ENCODE results near the gene REV3L. TPM values are rescaled to one million over a fixed set of nuclear protein-coding genes. Genes with fewer than 3 reads are reported as not detected.

Gene REV3L
- total and polyA plus RNA-seq, 2 of the 13 experiments (the other 11 are each of a cell fraction or from before 2014, with no cell fraction given): 12.8 to 31.3 TPM

DNA sequence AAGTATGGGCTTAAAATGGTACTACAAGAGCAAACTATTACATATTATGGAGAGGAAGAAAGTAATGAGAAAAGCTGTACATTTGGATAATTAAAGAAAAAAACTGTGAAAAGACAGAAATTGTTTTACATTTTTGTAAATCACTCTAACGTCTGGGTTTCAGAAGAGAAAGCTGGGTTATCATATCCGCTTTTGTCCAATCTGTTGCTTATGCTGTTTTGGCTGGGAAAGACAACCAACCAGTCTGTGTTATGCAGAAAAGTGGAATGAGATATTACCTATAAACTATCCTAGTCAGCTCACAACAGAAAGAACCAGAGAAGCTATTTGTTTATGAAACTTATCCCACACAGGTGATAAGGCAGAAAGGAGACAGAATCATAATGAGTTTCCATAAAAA, 32.4 kb downstream of the REV3L start (continued):
- TF ChIP-seq, protein P1, sequence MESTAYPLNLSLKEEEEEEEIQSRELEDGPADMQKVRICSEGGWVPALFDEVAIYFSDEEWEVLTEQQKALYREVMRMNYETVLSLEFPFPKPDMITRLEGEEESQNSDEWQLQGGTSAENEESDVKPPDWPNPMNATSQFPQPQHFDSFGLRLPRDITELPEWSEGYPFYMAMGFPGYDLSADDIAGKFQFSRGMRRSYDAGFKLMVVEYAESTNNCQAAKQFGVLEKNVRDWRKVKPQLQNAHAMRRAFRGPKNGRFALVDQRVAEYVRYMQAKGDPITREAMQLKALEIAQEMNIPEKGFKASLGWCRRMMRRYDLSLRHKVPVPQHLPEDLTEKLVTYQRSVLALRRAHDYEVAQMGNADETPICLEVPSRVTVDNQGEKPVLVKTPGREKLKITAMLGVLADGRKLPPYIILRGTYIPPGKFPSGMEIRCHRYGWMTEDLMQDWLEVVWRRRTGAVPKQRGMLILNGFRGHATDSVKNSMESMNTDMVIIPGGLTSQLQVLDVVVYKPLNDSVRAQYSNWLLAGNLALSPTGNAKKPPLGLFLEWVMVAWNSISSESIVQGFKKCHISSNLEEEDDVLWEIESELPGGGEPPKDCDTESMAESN (CRISPR knock-in tag; conservative IDR thresholded peaks at IDR 0.05): no peak
- no peak for TF ChIP-seq BCL6 (CRISPR knock-in tag; IDR thresholded peaks at IDR 0.05)
- no peak for TF ChIP-seq ZFY (CRISPR knock-in tag; IDR thresholded peaks at IDR 0.05)

DNA sequence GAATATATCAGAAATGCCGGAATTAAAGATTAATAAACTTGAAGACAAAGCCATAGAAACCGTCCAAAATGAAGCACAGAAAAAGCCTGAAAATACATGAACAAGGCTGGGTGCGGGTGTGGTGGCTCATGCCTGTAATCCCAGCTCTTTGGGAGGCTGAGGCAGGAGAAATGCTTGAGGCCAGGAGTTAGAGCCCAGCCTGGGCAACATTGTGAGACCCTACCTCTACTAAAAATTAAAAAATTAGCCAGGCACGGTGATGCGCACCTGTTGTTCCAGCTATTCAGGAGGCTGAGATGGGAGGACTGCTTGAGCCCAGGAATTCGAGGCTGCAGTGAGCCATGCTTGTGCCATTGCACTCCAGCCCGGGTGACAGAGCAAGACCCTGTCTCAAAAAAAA, 32.9 kb downstream of the REV3L start:
- peaks cover 0 to 1% of the 10 kb centered on the region in 2 experiments; a peak in 2 of 5 replicates for H3K36me3 ChIP-seq (replicated peaks in 1 of 2; ENCODE audit: control insufficient read depth in 1 of 2, insufficient read depth in 2 of 2, low read length in 2 of 2)
- in situ Hi-C loops (cut with HindIII; ENCODE audit: extremely low pct_ligation_motif_present, low pct_unique_long_range_greater_than_20kb): no loop called here
- no TSS peak for BruUV-seq (replicated peaks)

DNA sequence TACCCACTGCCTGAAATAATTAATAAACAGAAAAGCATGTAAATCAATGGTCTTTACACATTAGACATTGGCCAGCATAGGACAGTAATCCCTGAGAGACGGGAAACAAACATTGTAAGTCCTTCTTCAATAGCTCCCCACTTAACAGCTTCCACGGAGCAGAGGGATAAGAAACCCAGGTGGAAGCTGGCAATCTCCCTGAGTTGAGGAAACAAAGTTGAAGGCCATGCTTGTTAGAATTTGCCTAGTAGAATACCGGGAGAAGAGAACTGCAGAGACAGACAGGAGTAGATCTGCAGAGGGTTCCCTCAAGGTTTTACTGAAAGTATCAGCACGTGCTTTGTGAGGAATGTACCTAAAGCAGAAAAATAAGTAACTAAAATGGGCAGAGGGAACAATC, 33.9 kb downstream of the REV3L start:
- no TSS peak for BruUV-seq (replicated peaks)
- no peak overlapping the region for H3K27ac ChIP-seq (ENCODE audit: extremely low read length, insufficient read depth, low read length)
- CTCF ChIA-PET (ENCODE audit: low intra/inter-chr PET ratio, low total read pairs): no interaction called here
- FAIRE-seq (no peak), DNase-seq (ENCODE audit: low spot score) (no peak), ATAC-seq (no peak; the same call in 2 of the 3 replicates)
- no peaks in the 10 kb centered on the region for H4K20me1 ChIP-seq (ENCODE audit: insufficient read depth, low read length)
- no peaks in the 10 kb centered on the region for H3K9me3 ChIP-seq (ENCODE audit: low read length)
- WGBS (ENCODE audit: low lambda C conversion rate): 89% methylated on average over 4 of the region's 4 CpGs
- POLR2A ChIA-PET: no interaction called here
- no peak overlapping the region for H3K9ac ChIP-seq (ENCODE audit: insufficient read depth, low read depth, low read length)
- no peak overlapping the region for H2AFZ ChIP-seq (ENCODE audit: low read length)
- intact Hi-C loops (cut with micrococcal nuclease; ENCODE audit: unreplicated experiment): no loop called here
- no peak overlapping the region for H3K4me3 ChIP-seq (replicated peaks in 1 of 3; ENCODE audit: insufficient read depth in 1 of 3, low read depth in 2 of 3, low read length in 3 of 3)
- no peaks in the 10 kb centered on the region for H3K4me1 ChIP-seq (ENCODE audit: insufficient read depth, low read length)
- no peak overlapping the region for H3K4me2 ChIP-seq (ENCODE audit: low read depth, low read length)
- no peaks in the 10 kb centered on the region for H3K27me3 ChIP-seq (ENCODE audit: control insufficient read depth in 1 of 2, insufficient read depth in 2 of 2, low read length in 2 of 2)
- peaks cover 83% of the 10 kb centered on the region for H3K79me2 ChIP-seq (ENCODE audit: insufficient read depth, low read length)
- H3K36me3 ChIP-seq (replicated peaks in 1 of 2; ENCODE audit: control insufficient read depth in 1 of 2, insufficient read depth in 2 of 2, low read length in 2 of 2): no peaks in the 10 kb centered on the region
- in situ Hi-C loops (cut with HindIII; ENCODE audit: extremely low pct_ligation_motif_present, low pct_unique_long_range_greater_than_20kb): no loop called here
- no peak for TF ChIP-seq CBX2 (IDR thresholded peaks at IDR 0.05; ENCODE audit: low read depth, low read length)
- no peak for TF ChIP-seq CBX2 (CRISPR knock-in tag; IDR thresholded peaks at IDR 0.05; ENCODE audit: low read depth)
- TF ChIP-seq, protein P2, sequence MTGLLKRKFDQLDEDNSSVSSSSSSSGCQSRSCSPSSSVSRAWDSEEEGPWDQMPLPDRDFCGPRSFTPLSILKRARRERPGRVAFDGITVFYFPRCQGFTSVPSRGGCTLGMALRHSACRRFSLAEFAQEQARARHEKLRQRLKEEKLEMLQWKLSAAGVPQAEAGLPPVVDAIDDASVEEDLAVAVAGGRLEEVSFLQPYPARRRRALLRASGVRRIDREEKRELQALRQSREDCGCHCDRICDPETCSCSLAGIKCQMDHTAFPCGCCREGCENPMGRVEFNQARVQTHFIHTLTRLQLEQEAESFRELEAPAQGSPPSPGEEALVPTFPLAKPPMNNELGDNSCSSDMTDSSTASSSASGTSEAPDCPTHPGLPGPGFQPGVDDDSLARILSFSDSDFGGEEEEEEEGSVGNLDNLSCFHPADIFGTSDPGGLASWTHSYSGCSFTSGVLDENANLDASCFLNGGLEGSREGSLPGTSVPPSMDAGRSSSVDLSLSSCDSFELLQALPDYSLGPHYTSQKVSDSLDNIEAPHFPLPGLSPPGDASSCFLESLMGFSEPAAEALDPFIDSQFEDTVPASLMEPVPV (CRISPR knock-in tag; IDR thresholded peaks at IDR 0.05): no peak
- TF ChIP-seq ZMYM4 (CRISPR knock-in tag; IDR thresholded peaks at IDR 0.05): no peak
- TF ChIP-seq, protein P3, sequence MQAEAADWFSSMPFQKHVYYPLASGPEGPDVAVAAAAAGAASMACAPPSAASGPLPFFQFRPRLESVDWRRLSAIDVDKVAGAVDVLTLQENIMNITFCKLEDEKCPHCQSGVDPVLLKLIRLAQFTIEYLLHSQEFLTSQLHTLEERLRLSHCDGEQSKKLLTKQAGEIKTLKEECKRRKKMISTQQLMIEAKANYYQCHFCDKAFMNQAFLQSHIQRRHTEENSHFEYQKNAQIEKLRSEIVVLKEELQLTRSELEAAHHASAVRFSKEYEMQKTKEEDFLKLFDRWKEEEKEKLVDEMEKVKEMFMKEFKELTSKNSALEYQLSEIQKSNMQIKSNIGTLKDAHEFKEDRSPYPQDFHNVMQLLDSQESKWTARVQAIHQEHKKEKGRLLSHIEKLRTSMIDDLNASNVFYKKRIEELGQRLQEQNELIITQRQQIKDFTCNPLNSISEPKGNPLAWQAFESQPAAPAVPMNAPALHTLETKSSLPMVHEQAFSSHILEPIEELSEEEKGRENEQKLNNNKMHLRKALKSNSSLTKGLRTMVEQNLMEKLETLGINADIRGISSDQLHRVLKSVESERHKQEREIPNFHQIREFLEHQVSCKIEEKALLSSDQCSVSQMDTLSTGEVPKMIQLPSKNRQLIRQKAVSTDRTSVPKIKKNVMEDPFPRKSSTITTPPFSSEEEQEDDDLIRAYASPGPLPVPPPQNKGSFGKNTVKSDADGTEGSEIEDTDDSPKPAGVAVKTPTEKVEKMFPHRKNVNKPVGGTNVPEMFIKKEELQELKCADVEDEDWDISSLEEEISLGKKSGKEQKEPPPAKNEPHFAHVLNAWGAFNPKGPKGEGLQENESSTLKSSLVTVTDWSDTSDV (CRISPR knock-in tag; IDR thresholded peaks at IDR 0.05): no peak
- TF ChIP-seq SAFB2 (CRISPR knock-in tag; IDR thresholded peaks at IDR 0.05; ENCODE audit: borderline replicate concordance, low read depth): no peak

More for the DNA sequence above, 32.9 kb downstream of the REV3L start:
- H3K27me3 ChIP-seq (ENCODE audit: control insufficient read depth in 1 of 2, insufficient read depth in 2 of 2, low read length in 2 of 2): no peaks in the 10 kb centered on the region
- 0 out of 2 replicates have a peak, but pooled peaks cover 4% of the 10 kb centered on the region for H3K4me1 ChIP-seq (ENCODE audit: insufficient read depth, low read length)
- 95% methylated on average over 7 of the region's 7 CpGs for WGBS (ENCODE audit: low lambda C conversion rate)
- H2AFZ ChIP-seq (ENCODE audit: low read length): no peak overlapping the region
- 0 out of 2 replicates have a peak, but pooled peaks have one; percentile 27 for TF ChIP-seq ZNF121 (CRISPR knock-in tag; IDR thresholded peaks at IDR 0.05)
- no peak for TF ChIP-seq ZNF264 (CRISPR knock-in tag; IDR thresholded peaks at IDR 0.05)
- intact Hi-C loops (cut with micrococcal nuclease; ENCODE audit: unreplicated experiment): no loop called here
- H3K9me3 ChIP-seq (ENCODE audit: low read length): no peaks in the 10 kb centered on the region
- H3K4me3 ChIP-seq (replicated peaks in 1 of 3; ENCODE audit: insufficient read depth in 1 of 3, low read depth in 2 of 3, low read length in 3 of 3): no peak overlapping the region
- no peaks in the 10 kb centered on the region for H4K20me1 ChIP-seq (ENCODE audit: insufficient read depth, low read length)
- no peak for DNase-seq (ENCODE audit: low spot score)
- H3K9ac ChIP-seq (ENCODE audit: insufficient read depth, low read depth, low read length): no peak overlapping the region
- peaks cover 80% of the 10 kb centered on the region for H3K79me2 ChIP-seq (ENCODE audit: insufficient read depth, low read length)
- ATAC-seq: no peak
- no peak for FAIRE-seq
- no peak overlapping the region for H3K27ac ChIP-seq (ENCODE audit: extremely low read length, insufficient read depth, low read length)
- POLR2A ChIA-PET: no interaction called here
- CTCF ChIA-PET (ENCODE audit: low intra/inter-chr PET ratio, low total read pairs): no interaction called here
- no peak overlapping the region for H3K4me2 ChIP-seq (ENCODE audit: low read depth, low read length)

Measured in HepG2 (cell line).